NCI-H2227 (cell line): ENCODE results near the gene MAP3K1.
A peak's percentile ranks its signal among the peaks of the same experiment; 100 is the strongest.

ENCODE experiments used
- DNase-seq: peaks from one replicate; lab custom pipeline; 2025; ENCODE audit not compliant: unreplicated experiment; lab: John Stamatoyannopoulos, UW

MAP3K1 gene

GRCh38 chr5:56900858-56901578 is 85.7 kb downstream of the MAP3K1 start:
- peak; percentile 26 for DNase-seq

- peak; percentile 70 for DNase-seq
Observed at GRCh38 chr5:56908942-56909293, 93.6 kb downstream of the MAP3K1 start.

GRCh38 chr5:56909294-56910209 is 94.2 kb downstream of the MAP3K1 start, which contains the start of gene SETD9:
TSS of gene SETD9 (plus strand) at chr5:56909596. CDS start at chr5:56909646, 50 bp downstream.
- DNase-seq: peak; percentile 97

GRCh38 chr5:56910210-56910965 is 95.0 kb downstream of the MAP3K1 start:
- DNase-seq: peak; percentile 71

GRCh38 chr5:56913766-56914165 is 98.4 kb downstream of the MAP3K1 start:
- DNase-seq: no peak

GRCh38 chr5:56914678-56915077 is 99.3 kb downstream of the MAP3K1 start:
- no peak for DNase-seq

- no peak for DNase-seq
Observed at GRCh38 chr5:56917534-56917933, 102.2 kb downstream of the MAP3K1 start.

GRCh38 chr5:56918054-56918453 is 102.7 kb downstream of the MAP3K1 start:
- no peak for DNase-seq

GRCh38 chr5:56919942-56920662 is 104.8 kb downstream of the MAP3K1 start:
- no peak for DNase-seq

GRCh38 chr5:56922922-56923321 is 107.6 kb downstream of the MAP3K1 start:
- no peak for DNase-seq

- no peak for DNase-seq
Observed at GRCh38 chr5:56934325-56934724, 119.0 kb downstream of the MAP3K1 start.

GRCh38 chr5:56938858-56939257 is 123.5 kb downstream of the MAP3K1 start:
- DNase-seq: no peak

- DNase-seq: no peak
Observed at GRCh38 chr5:56941981-56942380, 126.6 kb downstream of the MAP3K1 start.
